ENCODE results near the gene TMED10. TPM values are rescaled to one million over a fixed set of nuclear protein-coding genes. Genes with fewer than 3 reads are reported as not detected.
"Not testable (repeated sequence)": the region's sequence is repeated elsewhere in the genome, so short reads cannot be mapped to it uniquely, and the experiment has no call there.

TMED10 gene
- total and polyA plus RNA-seq, 2 donors (not counting 3 experiments of a cell fraction or from before 2014, with no cell fraction given): 338 to 342 TPM

DNA sequence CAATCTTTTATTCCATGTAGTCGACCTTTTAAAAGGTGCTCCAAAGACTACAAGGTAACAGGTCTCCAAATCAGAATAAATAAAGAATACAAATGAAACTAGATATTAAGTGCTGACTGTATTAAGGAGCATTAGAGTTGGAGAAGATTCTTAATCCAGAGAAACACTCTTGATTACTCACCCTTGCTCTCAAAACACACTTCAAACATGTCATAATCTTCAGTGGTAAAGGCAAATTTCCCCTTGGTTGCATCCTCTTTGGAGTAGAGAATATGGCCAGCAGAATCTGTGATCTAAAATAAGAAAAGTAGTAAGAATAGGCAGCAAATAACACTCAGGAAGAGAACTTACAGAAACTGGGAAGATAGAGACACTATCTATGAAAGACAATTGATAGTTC is 24.6 kb downstream of the TMED10 start:
- H4K20me1 ChIP-seq (replicated peaks; ENCODE audit: control insufficient read depth, extremely low read depth, insufficient read depth, low read length): no peaks in the 10 kb centered on the region
- no peak overlapping the region for H3K27ac ChIP-seq (ENCODE audit: insufficient read depth, low read depth, low read length)
- TF ChIP-seq MAX (IDR thresholded peaks at IDR 0.05; ENCODE audit: insufficient read depth, insufficient read length): no peak
- no peak for FAIRE-seq
- no peak for DNase-seq (ENCODE audit: low read depth, low spot score)
- no peak overlapping the region for H3K4me2 ChIP-seq (ENCODE audit: insufficient read depth, low read length)
- H3K79me2 ChIP-seq (ENCODE audit: control insufficient read depth, insufficient read depth, low read length): peaks cover 56% of the 10 kb centered on the region
- no peaks in the 10 kb centered on the region for H3K4me1 ChIP-seq (ENCODE audit: control insufficient read depth, extremely low read depth, insufficient read depth, low read length)
- H3K27me3 ChIP-seq (ENCODE audit: control insufficient read depth in 2 of 2, insufficient read depth in 2 of 2, low read length in 2 of 2): no peaks in the 10 kb centered on the region
- no peak overlapping the region for H3K9ac ChIP-seq (replicated peaks; ENCODE audit: extremely low read depth, insufficient read depth, low read length)
- dilution Hi-C loops (cut with MboI; ENCODE audit: extremely low pct_ligation_motif_present, low sequenced_read_pairs): no loop called here
- ChIA-PET CTCF (no interaction called here), POLR2A (no interaction called here)
- intact Hi-C loops (cut with micrococcal nuclease): no loop called here
- H3K9me1 ChIP-seq (replicated peaks; ENCODE audit: control insufficient read depth, extremely low read depth, insufficient read depth, low read length): no peaks in the 10 kb centered on the region
- no peaks in the 10 kb centered on the region for H3K9me3 ChIP-seq (replicated peaks; ENCODE audit: control insufficient read depth, insufficient read depth, low read length)
- no TSS peak for BruUV-seq (replicated peaks)
- H3K36me3 ChIP-seq (ENCODE audit: control insufficient read depth in 2 of 2, extremely low read depth in 1 of 2, insufficient read depth in 2 of 2, low read length in 2 of 2): peaks cover 5 to 9% of the 10 kb centered on the region in 2 experiments
- no peak overlapping the region for H3K4me3 ChIP-seq (replicated peaks in 1 of 3; ENCODE audit: insufficient read depth in 1 of 3, low read depth in 1 of 3, low read length in 3 of 3)
- H2AFZ ChIP-seq (ENCODE audit: low read depth, low read length): no peak overlapping the region

DNA sequence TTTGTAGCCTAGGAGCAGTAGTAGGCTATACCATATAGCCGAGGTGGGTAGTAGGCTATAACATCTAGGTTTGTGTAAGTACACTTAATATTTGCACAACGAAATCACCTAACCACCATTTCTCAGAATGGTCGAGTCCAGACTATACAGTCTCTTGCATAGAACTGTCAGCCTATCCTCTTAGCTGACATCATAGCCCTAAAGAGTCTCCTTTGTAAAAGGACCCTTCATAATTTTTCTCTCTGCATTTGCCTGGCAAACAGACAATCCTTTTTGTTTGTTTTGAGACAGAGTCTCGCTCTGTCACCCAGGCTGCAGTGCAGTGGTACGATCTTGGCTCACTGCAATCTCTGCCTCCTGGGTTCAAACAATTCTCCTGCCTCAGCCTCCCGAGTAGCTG is 25.8 kb downstream of the TMED10 start:
- H3K27ac ChIP-seq (ENCODE audit: insufficient read depth, low read depth, low read length); H3K9me1 ChIP-seq (replicated peaks; ENCODE audit: control insufficient read depth, extremely low read depth, insufficient read depth, low read length); DNase-seq (ENCODE audit: low read depth, low spot score); H3K4me3 ChIP-seq (replicated peaks in 1 of 3; ENCODE audit: insufficient read depth in 1 of 3, low read depth in 1 of 3, low read length in 3 of 3); POLR2A ChIA-PET; CTCF ChIA-PET; H3K9me3 ChIP-seq (replicated peaks; ENCODE audit: control insufficient read depth, insufficient read depth, low read length); FAIRE-seq; H3K4me1 ChIP-seq (ENCODE audit: control insufficient read depth, extremely low read depth, insufficient read depth, low read length); H4K20me1 ChIP-seq (replicated peaks; ENCODE audit: control insufficient read depth, extremely low read depth, insufficient read depth, low read length); H3K4me2 ChIP-seq (ENCODE audit: insufficient read depth, low read length); H2AFZ ChIP-seq (ENCODE audit: low read depth, low read length); H3K36me3 ChIP-seq (ENCODE audit: control insufficient read depth in 2 of 2, extremely low read depth in 1 of 2, insufficient read depth in 2 of 2, low read length in 2 of 2); H3K9ac ChIP-seq (replicated peaks; ENCODE audit: extremely low read depth, insufficient read depth, low read length); H3K27me3 ChIP-seq (ENCODE audit: control insufficient read depth in 2 of 2, insufficient read depth in 2 of 2, low read length in 2 of 2); dilution Hi-C loops (cut with MboI; ENCODE audit: extremely low pct_ligation_motif_present, low sequenced_read_pairs); intact Hi-C loops (cut with micrococcal nuclease); BruUV-seq (replicated peaks): not testable (repeated sequence)
- H3K79me2 ChIP-seq (ENCODE audit: control insufficient read depth, insufficient read depth, low read length): peaks cover 49% of the 10 kb centered on the region
